NB4 (cell line): ENCODE data around the gene CAST.
"Not testable (repeated sequence)": the region's sequence is repeated elsewhere in the genome, so short reads cannot be mapped to it uniquely, and the experiment has no call there.

Experiments
- DNase-seq: peaks from one replicate; pipeline ENCODE4 v3.0.0; 2010; ENCODE audit warnings: low read depth
- H3K4me3 ChIP-seq: one replicate; pipeline ENCODE4 v1.5.1; 2011; ENCODE audit warnings: mild to moderate bottlenecking, low read depth, low read length, moderate library complexity
- MYC ChIP-seq: IDR thresholded peaks from 2 replicates; pipeline ENCODE4 v1.6.1; 2011; ENCODE audit warnings: low read depth, low read length
- POLR2A ChIP-seq: IDR thresholded peaks from 2 replicates; pipeline ENCODE4 v1.6.1; 2011; ENCODE audit warnings: mild to moderate bottlenecking; ENCODE audit not compliant: insufficient read length; ENCODE audit errors: extremely low read depth
- TF ChIP-seq, protein P1 (sequence below): IDR thresholded peaks from one replicate; pipeline ENCODE4 v1.5.1; 2012; ENCODE audit warnings: low read depth, low read length
- TF ChIP-seq, protein P2 (sequence below): IDR thresholded peaks from 2 replicates; pipeline ENCODE4 v1.6.1; 2011; ENCODE audit warnings: low read depth, low read length

Gene CAST, protein sequence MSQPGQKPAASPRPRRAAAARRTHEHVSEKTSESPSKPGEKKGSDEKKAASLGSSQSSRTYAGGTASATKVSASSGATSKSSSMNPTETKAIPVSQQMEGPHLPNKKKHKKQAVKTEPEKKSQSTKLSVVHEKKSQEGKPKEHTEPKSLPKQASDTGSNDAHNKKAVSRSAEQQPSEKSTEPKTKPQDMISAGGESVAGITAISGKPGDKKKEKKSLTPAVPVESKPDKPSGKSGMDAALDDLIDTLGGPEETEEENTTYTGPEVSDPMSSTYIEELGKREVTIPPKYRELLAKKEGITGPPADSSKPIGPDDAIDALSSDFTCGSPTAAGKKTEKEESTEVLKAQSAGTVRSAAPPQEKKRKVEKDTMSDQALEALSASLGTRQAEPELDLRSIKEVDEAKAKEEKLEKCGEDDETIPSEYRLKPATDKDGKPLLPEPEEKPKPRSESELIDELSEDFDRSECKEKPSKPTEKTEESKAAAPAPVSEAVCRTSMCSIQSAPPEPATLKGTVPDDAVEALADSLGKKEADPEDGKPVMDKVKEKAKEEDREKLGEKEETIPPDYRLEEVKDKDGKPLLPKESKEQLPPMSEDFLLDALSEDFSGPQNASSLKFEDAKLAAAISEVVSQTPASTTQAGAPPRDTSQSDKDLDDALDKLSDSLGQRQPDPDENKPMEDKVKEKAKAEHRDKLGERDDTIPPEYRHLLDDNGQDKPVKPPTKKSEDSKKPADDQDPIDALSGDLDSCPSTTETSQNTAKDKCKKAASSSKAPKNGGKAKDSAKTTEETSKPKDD

DNA sequence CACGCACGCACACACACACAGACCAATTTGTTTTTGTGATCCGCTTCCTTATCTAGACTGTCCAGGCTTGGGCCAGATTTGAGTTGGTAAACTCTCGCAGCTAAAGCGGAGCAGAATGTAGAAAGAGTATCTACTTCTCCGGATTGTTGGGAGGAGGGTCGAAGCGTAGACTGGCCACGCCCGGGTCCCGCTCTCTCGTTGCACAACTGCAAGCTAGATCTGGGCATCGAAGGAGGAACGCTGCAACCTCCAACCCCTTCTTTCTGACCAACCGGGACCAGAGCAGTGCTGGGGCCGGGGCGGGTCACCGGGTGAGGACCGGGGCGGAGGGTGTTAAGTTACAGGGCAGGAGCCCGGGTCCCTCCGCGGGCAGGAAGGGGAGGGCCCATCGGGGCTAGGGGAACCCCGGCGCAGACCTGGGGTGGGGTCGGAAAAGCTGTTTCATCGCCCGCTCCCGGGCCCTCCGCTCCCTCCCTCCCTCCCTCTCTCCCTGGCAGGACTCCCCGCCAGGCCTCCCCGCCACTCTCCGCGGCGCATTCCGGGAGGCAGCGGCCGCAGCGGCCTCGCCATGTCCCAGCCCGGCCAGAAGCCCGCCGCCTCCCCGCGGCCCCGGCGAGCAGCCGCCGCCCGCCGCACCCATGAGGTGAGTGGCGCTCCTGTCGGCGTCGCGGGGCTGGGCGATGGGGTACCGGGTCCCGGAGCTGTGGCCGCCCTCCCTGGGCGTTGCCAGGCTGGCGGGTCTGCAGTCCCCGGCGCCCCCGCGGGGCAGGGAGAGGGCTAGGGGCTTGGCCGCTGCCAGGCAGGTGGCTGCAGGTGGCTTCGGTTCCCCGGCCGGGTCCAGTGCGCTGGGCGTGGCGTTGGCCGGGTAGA is at the start of gene CAST:
TSS of gene CAST (plus strand) at position 522 of the 870 bp plus-strand sequence. CDS start at position 569, 47 bp downstream.
- H3K4me3 ChIP-seq: peak within 1 kb of the TSS; percentile 64
- peak; percentile 73 for DNase-seq
- TF ChIP-seq, protein P1, sequence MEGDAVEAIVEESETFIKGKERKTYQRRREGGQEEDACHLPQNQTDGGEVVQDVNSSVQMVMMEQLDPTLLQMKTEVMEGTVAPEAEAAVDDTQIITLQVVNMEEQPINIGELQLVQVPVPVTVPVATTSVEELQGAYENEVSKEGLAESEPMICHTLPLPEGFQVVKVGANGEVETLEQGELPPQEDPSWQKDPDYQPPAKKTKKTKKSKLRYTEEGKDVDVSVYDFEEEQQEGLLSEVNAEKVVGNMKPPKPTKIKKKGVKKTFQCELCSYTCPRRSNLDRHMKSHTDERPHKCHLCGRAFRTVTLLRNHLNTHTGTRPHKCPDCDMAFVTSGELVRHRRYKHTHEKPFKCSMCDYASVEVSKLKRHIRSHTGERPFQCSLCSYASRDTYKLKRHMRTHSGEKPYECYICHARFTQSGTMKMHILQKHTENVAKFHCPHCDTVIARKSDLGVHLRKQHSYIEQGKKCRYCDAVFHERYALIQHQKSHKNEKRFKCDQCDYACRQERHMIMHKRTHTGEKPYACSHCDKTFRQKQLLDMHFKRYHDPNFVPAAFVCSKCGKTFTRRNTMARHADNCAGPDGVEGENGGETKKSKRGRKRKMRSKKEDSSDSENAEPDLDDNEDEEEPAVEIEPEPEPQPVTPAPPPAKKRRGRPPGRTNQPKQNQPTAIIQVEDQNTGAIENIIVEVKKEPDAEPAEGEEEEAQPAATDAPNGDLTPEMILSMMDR: no peak
- TF ChIP-seq, protein P2, sequence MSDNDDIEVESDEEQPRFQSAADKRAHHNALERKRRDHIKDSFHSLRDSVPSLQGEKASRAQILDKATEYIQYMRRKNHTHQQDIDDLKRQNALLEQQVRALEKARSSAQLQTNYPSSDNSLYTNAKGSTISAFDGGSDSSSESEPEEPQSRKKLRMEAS: no peak
- TF ChIP-seq MYC (no peak), POLR2A (no peak)

DNA sequence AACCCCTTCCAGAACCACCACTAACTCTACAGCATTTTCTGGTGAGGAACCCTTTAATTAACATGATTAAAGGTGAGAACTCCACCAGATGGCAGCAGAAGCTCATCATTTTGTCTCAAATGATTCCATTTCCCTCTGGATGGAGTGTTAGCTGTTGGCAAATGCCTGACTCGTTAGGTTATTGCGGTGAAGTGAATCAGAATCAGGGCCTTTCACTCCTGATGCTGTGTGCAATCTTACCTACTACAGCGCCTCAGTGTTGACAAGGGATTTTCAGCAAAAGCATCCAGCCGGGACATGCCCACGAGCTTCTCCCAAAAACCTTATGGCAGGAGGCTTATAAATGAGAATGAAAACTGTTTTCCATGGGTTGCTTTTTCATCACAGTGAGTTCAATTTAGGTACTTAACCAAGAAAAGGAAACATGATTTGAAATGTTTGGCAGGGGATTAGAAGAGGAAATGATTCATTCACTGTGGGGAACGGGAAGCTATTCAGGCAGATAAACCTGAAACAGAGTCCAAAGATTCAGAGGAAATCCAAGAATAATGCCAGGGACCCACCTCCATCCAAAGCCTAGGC is 48.0 kb upstream of the CAST start:
- TF ChIP-seq POLR2A: no peak
- TF ChIP-seq, protein P1: peak; percentile 21
- TF ChIP-seq MYC: no peak
- TF ChIP-seq, protein P2: no peak
- peak; percentile 62 for DNase-seq
- no peak overlapping the region for H3K4me3 ChIP-seq

DNA sequence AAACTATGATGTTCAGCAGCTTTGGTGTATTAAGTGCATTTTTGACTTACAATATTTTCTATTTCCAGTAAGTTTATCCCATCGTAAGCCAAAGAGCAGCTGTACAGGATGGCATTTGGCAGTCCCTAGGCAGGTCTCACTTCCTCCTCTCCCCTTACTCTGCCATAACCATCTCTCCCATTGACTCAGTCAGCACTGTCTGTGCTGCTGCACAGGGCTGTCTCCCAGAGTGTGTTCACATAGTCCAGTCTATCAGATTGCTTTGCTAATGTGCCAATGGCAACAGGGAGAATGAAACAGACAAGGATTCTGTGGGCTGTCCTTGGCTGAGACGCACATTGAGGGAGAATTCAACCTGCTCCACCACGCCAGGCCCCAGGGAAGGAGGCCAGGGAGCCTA is 47.0 kb upstream of the CAST start:
- TF ChIP-seq MYC (no peak), POLR2A (no peak)
- TF ChIP-seq, protein P2: no peak
- TF ChIP-seq, protein P1: no peak
- DNase-seq: no peak
- H3K4me3 ChIP-seq: no peak overlapping the region

DNA sequence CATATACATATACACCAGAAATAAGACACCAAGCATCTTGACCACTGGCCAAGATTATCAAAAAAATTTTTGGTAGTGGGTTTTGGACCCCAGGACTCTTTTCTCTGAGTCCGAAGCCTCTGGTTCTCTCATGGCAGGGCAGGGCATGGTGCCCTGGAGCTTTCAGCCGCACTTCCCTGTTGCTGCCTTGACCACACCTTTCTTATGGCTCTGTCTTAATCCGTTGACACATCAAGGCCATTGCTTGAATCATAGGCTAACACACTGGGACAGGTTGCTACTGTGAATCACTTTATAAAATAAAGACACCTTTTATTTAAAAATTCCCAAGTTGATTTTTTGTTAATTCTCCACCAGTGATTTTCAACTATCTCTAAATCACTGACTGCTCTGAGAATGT is 45.4 kb upstream of the CAST start:
- TF ChIP-seq POLR2A (no peak), MYC (no peak)
- TF ChIP-seq, protein P2: no peak
- TF ChIP-seq, protein P1: no peak
- DNase-seq: no peak
- H3K4me3 ChIP-seq: no peak overlapping the region

DNA sequence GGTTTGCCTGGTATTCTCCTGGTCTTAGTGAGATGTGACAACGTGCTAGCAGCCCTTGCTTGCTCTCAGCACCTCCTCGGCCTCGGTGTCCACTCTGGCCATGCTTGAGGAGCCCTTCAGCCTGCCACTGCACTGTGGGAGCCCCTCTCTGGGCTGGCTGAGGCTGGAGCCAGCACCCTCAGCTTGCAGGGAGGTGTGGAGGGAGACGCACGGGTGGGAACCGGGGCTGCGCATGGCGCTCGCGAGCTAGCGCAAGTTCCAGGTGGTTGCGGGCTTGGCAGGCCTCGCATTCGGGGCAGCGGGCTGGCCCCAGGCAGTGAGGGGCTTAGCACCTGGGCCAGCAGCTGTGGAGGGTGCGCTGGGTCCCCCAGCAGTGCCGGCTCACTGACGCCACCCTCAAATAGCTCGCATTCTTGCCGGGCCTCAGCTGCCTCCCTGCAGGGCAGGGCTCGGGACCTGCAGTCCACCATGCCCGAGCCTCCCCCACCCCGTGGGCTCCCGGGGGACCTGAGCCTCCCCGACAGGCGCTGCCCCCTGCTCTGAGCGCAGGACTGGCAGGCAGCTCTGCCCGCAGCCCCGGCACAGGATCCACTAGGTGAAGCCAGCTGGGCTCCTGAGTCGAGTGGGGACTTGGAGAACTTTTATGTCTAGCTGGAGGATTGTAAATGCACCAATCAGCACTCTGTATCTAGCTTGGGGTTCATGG is 43.7 kb upstream of the CAST start:
- not testable (repeated sequence) for H3K4me3 ChIP-seq, DNase-seq
